GM18519 (cell line): ENCODE measurements around the gene GNAZ.

Experiments
- ATAC-seq: cut with Tn5 transposase; IDR thresholded peaks from one replicate; pipeline ENCODE4 v1.9.1; 2021; ENCODE audit warnings: mild to moderate bottlenecking, moderate library complexity; ENCODE audit not compliant: unreplicated experiment, low FRiP score

Gene GNAZ

GRCh38 chr22:23117891-23118646 lies 47.8 kb downstream of the GNAZ start:
- ATAC-seq: no peak

GRCh38 chr22:23118647-23119493 lies 48.6 kb downstream of the GNAZ start:
- ATAC-seq: no peak

GRCh38 chr22:23119494-23120414 lies 49.4 kb downstream of the GNAZ start:
- no peak for ATAC-seq

GRCh38 chr22:23120415-23120899 lies 50.1 kb downstream of the GNAZ start:
- ATAC-seq: no peak

- ATAC-seq: no peak
Measured at GRCh38 chr22:23121000-23121421, 50.7 kb downstream of the GNAZ start.

- ATAC-seq: no peak
Measured at GRCh38 chr22:23121424-23121823, 51.1 kb downstream of the GNAZ start.

- no peak for ATAC-seq
Measured at GRCh38 chr22:23122216-23122957, 52.1 kb downstream of the GNAZ start.

- ATAC-seq: no peak
Measured at GRCh38 chr22:23122992-23123803, 52.9 kb downstream of the GNAZ start.

- ATAC-seq: no peak
Measured at GRCh38 chr22:23123804-23124254, 53.5 kb downstream of the GNAZ start.

GRCh38 chr22:23124611-23125511 lies 54.5 kb downstream of the GNAZ start:
- no peak for ATAC-seq

- no peak for ATAC-seq
Measured at GRCh38 chr22:23125512-23126103, 55.3 kb downstream of the GNAZ start.

- ATAC-seq: no peak
Measured at GRCh38 chr22:23126165-23127054, 56.1 kb downstream of the GNAZ start.

GRCh38 chr22:23127055-23127756 lies 56.9 kb downstream of the GNAZ start:
- no peak for ATAC-seq

GRCh38 chr22:23127788-23128187 lies 57.5 kb downstream of the GNAZ start:
- ATAC-seq: no peak

- ATAC-seq: no peak
Measured at GRCh38 chr22:23128269-23129108, 58.2 kb downstream of the GNAZ start.
